ENCODE data around the gene FBXW7.
"Not testable (repeated sequence)": the region's sequence is repeated elsewhere in the genome, so short reads cannot be mapped to it uniquely, and the experiment has no call there.

Gene FBXW7
- total RNA-seq, result 111 to 153 reads per million in 2 experiments

DNA sequence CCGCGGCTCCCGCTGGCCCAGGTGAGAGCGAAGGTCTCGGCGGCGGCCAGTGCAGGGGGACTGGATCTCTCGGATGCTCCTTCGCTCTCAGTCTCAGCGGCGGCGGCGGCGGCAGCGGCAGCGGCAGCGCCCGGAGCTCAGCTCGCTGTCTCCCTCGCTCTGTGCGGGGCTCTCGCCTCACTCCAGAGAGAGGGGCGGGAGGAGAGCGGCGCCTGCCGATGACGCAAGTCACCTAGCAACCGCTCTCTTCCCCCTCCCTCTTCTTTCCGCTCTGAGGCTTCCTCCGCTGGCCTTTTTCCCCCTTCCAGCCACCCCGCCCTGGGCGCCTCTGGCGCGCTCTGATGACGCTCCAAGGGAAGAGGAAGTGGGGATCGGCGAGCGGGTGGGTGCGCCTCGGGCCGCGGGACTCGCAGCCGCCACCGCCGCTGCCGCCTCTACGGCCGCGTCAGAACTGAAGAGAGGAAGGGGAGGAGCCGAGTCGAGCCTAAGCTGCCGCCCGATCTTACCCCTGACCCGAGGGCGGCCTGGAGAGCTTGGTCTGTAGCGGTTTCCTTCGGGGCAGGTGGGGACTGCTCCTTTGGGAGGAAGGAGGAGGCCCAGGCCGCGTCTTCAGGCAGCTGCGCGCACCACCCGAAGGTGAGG, at the start of gene FBXW7:
FBXW7 (minus strand) TSS at position 190 of the 642 bp plus-strand sequence. CDS start 124,289 bp downstream, outside the sequence.
- DNase-seq (ENCODE audit: low read depth), result peak; percentile 100

DNA sequence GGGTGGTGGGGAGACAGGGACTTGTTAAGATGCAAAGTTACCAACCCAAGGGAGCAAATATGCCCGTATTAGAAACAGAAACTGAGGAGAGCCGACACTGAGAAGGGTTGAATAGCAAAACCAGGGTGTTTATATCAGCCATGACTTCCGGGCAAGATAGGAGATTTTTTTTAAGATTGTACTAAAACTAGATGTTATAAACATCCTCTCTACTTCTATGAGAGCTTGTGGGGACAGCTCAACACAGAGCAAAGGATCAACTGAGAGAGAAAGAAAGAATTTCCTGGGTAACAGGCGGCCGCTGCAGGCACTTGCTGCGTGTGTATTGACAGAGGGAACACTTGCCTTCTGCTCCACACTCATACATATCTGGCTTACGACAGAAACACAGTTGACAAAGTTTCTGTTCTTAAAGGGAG, 49.1 kb upstream of the FBXW7 start:
- no peak for DNase-seq (ENCODE audit: low read depth)

GRCh38 chr4:152581536-152582160, 45.8 kb upstream of the FBXW7 start:
- no peak for DNase-seq (ENCODE audit: low read depth)

- DNase-seq (ENCODE audit: low read depth), result no peak
Measured at GRCh38 chr4:152579916-152580315, 44.0 kb upstream of the FBXW7 start.

GRCh38 chr4:152579107-152579764, 43.3 kb upstream of the FBXW7 start:
- no peak for DNase-seq (ENCODE audit: low read depth)

- DNase-seq (ENCODE audit: low read depth), result no peak
Measured at GRCh38 chr4:152578670-152579069, 42.8 kb upstream of the FBXW7 start.

DNA sequence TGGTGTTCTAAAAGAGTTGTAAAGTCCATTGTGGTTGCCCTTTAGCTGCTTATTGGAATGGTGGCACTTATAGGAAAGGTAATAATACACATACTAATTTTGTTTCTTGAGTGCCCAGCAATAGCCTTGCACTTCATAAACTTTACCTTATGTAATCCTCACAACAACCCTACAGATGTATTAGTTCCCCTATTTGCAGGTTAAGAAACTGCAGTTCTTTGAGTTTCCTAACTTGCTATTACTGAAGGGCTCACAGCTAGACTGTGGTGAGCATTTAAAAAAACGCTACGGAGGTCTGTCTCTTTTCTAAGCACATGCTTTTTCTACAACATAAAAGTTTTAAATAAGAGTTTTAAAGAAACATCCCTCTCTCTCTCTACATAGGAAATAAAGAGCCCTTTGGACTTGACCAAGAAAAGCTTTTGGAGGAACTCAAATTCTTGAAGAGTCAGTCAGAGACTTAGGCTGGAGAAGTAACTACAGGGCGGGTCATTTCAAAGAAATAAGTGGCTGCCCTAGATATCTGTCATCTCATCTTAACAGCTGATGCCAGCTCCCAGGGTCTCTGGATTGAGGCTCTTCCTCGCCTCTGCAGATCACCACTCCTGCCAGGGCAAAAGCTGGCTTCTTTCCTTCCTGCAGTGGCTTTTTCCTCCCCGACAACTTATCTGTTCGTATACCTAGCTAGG, 42.0 kb upstream of the FBXW7 start:
- no peak for DNase-seq (ENCODE audit: low read depth)

- DNase-seq (ENCODE audit: low read depth), result no peak
Measured at GRCh38 chr4:152575533-152575932, 39.6 kb upstream of the FBXW7 start.

- DNase-seq (ENCODE audit: low read depth), result no peak
Measured at GRCh38 chr4:152573861-152574260, 38.0 kb upstream of the FBXW7 start.

- no peak for DNase-seq (ENCODE audit: low read depth)
Measured at GRCh38 chr4:152572417-152573086, 36.7 kb upstream of the FBXW7 start.

GRCh38 chr4:152571770-152572169, 35.9 kb upstream of the FBXW7 start:
- DNase-seq (ENCODE audit: low read depth), result no peak

GRCh38 chr4:152571296-152571695, 35.4 kb upstream of the FBXW7 start:
- DNase-seq (ENCODE audit: low read depth), result no peak

DNA sequence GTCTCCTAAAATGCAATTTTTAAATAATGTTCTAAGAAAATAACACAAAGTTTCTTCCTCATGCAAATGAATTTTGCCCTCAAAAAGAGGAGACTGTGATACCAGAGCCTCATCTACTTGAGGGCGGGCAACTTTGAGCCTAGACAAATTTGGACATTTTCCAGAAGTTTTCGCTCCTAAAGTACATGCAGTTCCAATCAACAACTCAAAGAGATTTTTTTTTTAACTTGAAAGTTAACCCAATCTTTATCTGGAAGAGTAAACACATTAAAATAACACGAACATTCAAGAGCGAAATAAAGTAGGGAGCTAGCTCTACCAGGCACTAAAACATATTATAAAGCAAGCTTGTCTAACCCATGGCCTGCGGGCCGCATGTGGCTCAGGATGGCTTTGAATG, 29.4 kb upstream of the FBXW7 start:
- no peak for DNase-seq (ENCODE audit: low read depth)

DNA sequence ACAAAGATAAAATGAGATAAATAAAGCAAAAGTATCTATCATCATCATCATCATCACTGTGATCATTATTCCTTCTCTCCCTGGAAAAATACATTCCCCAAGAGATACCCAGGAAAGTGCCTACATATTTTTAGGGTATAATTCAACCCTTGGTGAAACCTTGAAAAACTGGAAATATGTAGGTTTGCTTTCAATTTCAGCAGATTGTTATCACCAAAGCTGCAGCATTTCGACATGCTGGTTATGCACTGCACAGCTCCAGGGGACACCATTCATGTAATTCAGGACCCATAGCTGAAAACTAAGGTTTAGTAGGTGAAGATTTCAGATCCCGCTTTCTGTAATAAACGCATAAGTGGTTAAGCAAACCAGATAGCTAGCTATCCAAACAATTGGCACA, 28.4 kb upstream of the FBXW7 start:
- no peak for DNase-seq (ENCODE audit: low read depth)

DNA sequence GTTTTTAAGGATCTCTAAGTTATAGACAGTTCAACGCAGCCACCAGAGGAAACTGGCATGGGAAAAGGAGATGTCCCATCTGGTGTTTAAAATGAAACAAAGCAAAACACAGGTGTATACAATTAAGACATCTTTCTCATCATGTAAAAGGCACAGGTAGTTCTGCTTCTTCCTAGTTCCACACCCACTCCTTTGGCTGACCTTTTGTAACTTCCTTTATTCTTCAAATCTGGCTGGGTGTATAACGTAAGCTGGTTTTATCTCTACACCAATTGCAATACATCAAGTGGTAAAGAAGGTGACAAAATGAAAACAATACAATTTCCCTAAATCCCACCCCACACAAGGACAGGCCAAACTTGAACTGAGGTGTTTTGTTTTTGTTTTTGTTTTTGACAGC, 27.3 kb upstream of the FBXW7 start:
- DNase-seq (ENCODE audit: low read depth), result no peak

GRCh38 chr4:152559641-152560040, 23.7 kb upstream of the FBXW7 start:
- DNase-seq (ENCODE audit: low read depth), result no peak

GRCh38 chr4:152558396-152558795, 22.5 kb upstream of the FBXW7 start:
- DNase-seq (ENCODE audit: low read depth), result no peak

DNA sequence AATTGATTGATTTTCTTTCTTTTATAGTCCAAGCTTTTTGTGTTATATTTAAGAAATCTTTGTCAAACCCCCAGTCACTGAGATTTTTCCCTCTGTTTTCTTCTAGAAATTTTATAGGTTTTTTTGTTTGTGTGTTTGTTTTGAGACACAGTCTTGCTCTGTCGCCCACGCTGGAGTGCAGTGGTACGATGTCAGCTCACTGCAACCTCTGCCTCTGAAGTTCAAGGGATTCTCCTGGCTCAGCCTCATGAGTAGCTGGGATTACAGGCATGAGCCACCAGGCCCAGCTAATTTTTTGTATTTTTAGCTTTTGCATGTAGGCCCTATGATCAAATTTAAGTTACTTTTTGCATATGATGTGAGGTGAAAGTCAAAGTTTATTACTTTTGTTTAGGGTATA, 20.9 kb upstream of the FBXW7 start:
- DNase-seq (ENCODE audit: low read depth), result no peak

DNA sequence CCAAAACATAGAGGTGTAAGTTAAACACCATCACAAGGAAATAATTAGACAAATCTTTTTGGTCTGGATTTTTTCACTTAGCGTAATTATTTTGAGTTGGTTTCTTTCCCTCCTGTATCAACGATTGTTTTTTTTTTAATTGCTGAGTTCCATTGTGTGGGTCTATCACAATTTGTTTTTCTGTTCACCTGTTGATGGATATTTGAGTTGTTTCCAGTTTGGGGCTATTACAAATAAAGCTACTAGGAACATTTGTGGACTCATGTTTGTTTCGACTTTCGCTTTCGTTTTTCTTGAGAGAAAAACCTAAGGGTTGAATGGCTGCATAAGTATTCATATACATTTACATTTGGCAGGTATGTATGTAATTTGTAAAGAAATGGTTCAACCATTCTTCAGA, 20.4 kb upstream of the FBXW7 start:
- no peak for DNase-seq (ENCODE audit: low read depth)

- DNase-seq (ENCODE audit: low read depth), result no peak
Measured at GRCh38 chr4:152554742-152555141, 18.9 kb upstream of the FBXW7 start.

DNA sequence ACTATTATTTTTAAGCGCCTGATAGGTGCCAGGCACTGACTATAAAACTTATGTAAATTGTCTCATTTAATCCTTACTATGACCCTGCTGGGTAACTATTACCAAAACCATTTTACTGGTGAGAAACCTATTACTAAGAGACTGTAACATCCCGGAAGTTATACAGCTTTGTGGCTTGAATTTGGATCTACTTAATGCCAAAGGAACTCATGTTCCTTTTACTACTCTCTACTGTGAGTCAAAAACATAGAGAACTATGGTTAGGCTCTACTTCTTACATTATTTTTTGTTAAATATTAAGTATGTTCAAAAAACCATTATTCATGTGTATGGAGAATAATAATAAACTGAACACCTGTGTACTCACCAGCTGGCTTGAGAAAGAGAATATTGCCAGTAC, 14.8 kb upstream of the FBXW7 start:
- DNase-seq (ENCODE audit: low read depth), result not testable (repeated sequence)

GRCh38 chr4:152545088-152545487, 9.2 kb upstream of the FBXW7 start:
- no peak for DNase-seq (ENCODE audit: low read depth)
